Stomach (tissue), 9 donors: Measurements from ENCODE around the gene ADAM11. TPM values are rescaled to one million over a fixed set of nuclear protein-coding genes. Genes with fewer than 3 reads are reported as not detected.

Experiments
- DNase-seq, 2 donors: peaks; one replicate each; pipeline versions ENCODE4 v3.0.0 to v3.0.0-alpha.2; 2013 to 2019
- H3K27ac ChIP-seq, 5 donors: fragments of 200-600 bp in 4 of 5; sonication (generic) in 4 of 5; one replicate each; pipeline ENCODE4 v1.5.1; 2013 to 2019; ENCODE audit warnings: mild to moderate bottlenecking in 1 of 5, moderate library complexity in 1 of 5
- H3K27me3 ChIP-seq, 3 donors: fragments of 200-600 bp; sonication (generic); one replicate each; pipeline ENCODE4 v1.5.1; 2017 to 2019; ENCODE audit warnings: mixed run types in 1 of 3
- H3K36me3 ChIP-seq, 4 donors: fragments of 200-600 bp; sonication (generic); 1 replicate in 3 of 4; 2 replicates in 1 of 4; pipeline ENCODE4 v1.5.1; 2016 to 2019
- H3K4me1 ChIP-seq, 4 donors: fragments of 200-600 bp; sonication (generic); one replicate each; pipeline ENCODE4 v1.5.1; 2016 to 2019
- H3K4me3 ChIP-seq, 4 donors: fragments of 200-600 bp; sonication (generic) in 3 of 4; one replicate each; pipeline ENCODE4 v1.5.1; 2016 to 2019; ENCODE audit warnings: mild to moderate bottlenecking in 1 of 4
- H3K9me3 ChIP-seq, 4 donors: fragments of 200-600 bp; sonication (generic); one replicate each; pipeline ENCODE4 v1.5.1; 2016 to 2019
- EP300 ChIP-seq: sonication (generic); formaldehyde crosslinking; IDR thresholded peaks from one replicate; pipeline ENCODE4 v1.6.1; 2017; ENCODE audit warnings: antibody characterized with exemption
- POLR2A ChIP-seq, 4 donors: fragments of 450-650 bp; IDR thresholded peaks; one replicate each; pipeline ENCODE4 v1.6.1; 2016; ENCODE audit warnings: antibody characterized with exemption in 4 of 4, control low read depth in 2 of 4, mild to moderate bottlenecking in 1 of 4, moderate library complexity in 1 of 4
- POLR2AphosphoS5 ChIP-seq, 3 donors: sonication (generic); formaldehyde crosslinking; IDR thresholded peaks; one replicate each; pipeline ENCODE4 v1.6.1; 2016; ENCODE audit warnings: antibody characterized with exemption in 3 of 3
- WGBS, 5 donors: extraction: QIAGEN DNeasy Blood & Tissue Kit in 3 of 5; methylation state at CpG; one replicate each; pipeline versions ENCODE4 v1.1.5 to v1.1.7; 2013 to 2018; 5-methylcytosine and 5-hydroxymethylcytosine counted together
- intact Hi-C: fragments of 100-400 bp; cut with DNase I; formaldehyde crosslinking; loops from one replicate; pipeline ENCODE4 v1.15.1; 2023; ENCODE audit warnings: low total_unique reads
- polyA plus RNA-seq, 3 donors: library from polyadenylated mRNA; stranded (reverse); fragments of 200-250 nt; gene quantifications; one replicate each; pipeline ENCODE4 v1.2.3, GENCODE V29; 2013
- total RNA-seq, 5 donors: library from RNA; depleted of rRNA; stranded (reverse); fragments of >200 nt; gene quantifications; one replicate each; pipeline versions ENCODE4 v1.1.0 to v1.2.3, GENCODE V29; 2014 to 2016
- TF ChIP-seq, protein P1 (sequence below), 7 experiments: fragments of 450-650 bp in 4 of 7; fragments of 200-600 bp in 3 of 7; sonication (generic) in 3 of 7; IDR thresholded peaks; one replicate each; pipeline ENCODE4 v1.5.1; 2016 to 2019; ENCODE audit warnings: antibody characterized with exemption in 7 of 7, control low read depth in 2 of 7, mild to moderate bottlenecking in 1 of 7
- donor health status: healthy with polysubstance abuse.
- donor health status: Bipolar disorder and iron deficiency.
- donor health status: healthy.

Gene ADAM11
- total and polyA plus RNA-seq, 8 donors, result 0.19 to 57.6 (median 0.73) TPM; not detected in 3

DNA sequence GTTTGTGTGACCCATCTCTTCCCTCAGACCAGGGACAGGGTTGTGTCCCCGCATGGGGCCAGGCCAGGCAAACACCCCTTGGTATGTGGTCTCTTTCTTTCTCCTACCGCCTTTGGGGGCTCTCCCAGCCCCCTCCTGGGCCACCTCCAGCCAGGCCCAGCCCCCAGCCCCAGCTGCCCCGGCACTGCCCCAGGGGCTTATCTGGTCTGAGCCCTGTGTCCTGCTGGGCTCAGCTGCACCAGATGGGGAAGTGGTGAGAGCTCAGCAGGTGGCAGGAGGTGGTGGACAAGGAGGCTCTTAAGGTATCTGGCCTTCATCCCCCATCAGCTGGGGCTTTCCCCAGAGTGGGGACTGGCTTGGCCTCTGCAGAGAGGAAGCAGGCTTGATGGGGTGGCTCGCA is 8.7 kb downstream of the ADAM11 start:
- no peak for DNase-seq
- Histone ChIP-seq H3K4me1 (no peaks in the 10 kb centered on the region), H3K27ac (no peak overlapping the region), H3K36me3 (no peaks in the 10 kb centered on the region), H3K9me3 (no peaks in the 10 kb centered on the region), H3K27me3 (peaks cover 0 to 70% (median 15%) of the 10 kb centered on the region in 3 donors), H3K4me3 (no peak overlapping the region)
- 31 to 51% (median 41%) methylated on average over 3 to 4 of the region's 4 CpGs for WGBS, 5 donors
- intact Hi-C loops, result no loop called here
- no peak for TF ChIP-seq EP300
- TF ChIP-seq, protein P1, sequence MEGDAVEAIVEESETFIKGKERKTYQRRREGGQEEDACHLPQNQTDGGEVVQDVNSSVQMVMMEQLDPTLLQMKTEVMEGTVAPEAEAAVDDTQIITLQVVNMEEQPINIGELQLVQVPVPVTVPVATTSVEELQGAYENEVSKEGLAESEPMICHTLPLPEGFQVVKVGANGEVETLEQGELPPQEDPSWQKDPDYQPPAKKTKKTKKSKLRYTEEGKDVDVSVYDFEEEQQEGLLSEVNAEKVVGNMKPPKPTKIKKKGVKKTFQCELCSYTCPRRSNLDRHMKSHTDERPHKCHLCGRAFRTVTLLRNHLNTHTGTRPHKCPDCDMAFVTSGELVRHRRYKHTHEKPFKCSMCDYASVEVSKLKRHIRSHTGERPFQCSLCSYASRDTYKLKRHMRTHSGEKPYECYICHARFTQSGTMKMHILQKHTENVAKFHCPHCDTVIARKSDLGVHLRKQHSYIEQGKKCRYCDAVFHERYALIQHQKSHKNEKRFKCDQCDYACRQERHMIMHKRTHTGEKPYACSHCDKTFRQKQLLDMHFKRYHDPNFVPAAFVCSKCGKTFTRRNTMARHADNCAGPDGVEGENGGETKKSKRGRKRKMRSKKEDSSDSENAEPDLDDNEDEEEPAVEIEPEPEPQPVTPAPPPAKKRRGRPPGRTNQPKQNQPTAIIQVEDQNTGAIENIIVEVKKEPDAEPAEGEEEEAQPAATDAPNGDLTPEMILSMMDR (IDR thresholded peaks at IDR 0.05), result no peak

DNA sequence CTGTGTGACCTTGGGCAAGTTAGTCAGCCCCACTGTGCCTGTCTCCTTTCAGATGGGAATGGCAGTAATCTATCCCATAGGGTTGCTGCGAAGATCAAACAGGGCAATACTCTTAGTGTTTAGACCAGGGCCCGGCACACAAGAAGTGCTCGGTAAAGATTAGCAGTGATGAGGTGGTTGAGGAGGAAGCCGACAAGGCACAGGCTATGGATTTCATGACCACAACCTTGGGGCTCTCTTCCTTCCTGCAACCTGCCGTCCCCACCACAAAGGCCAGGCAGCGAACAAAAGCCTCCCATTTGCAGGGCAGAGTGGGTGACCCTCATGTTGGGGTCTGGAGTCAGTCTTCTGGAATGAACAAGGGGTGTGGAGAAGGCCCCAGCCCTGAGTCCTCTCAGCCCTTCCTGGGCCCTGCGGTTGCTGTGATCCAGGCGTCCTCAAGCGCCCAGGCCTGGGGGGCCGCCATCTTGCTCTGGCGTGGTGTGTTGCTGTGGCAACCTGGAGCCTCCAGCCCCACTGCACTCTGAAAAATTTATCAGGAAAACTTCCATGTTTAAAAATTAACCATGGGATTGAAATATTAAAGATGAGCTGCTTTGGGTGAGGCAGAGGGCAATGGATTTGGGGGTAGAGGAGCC is 9.8 kb downstream of the ADAM11 start:
- 72 to 86% (median 77%) methylated on average over 11 of the region's 11 CpGs for WGBS, 5 donors
- Histone ChIP-seq H3K27ac (no peak overlapping the region), H3K4me1 (no peaks in the 10 kb centered on the region), H3K27me3 (peaks cover 0 to 79% (median 24%) of the 10 kb centered on the region in 3 donors), H3K9me3 (no peaks in the 10 kb centered on the region), H3K4me3 (no peak overlapping the region), H3K36me3 (no peaks in the 10 kb centered on the region)
- intact Hi-C loops, result no loop called here
- DNase-seq, result no peak
- TF ChIP-seq EP300 (no peak), POLR2AphosphoS5 (IDR thresholded peaks at IDR 0.05) (no peak), POLR2A (IDR thresholded peaks at IDR 0.05) (no peak)
- TF ChIP-seq, protein P1 (IDR thresholded peaks at IDR 0.05), result no peak

DNA sequence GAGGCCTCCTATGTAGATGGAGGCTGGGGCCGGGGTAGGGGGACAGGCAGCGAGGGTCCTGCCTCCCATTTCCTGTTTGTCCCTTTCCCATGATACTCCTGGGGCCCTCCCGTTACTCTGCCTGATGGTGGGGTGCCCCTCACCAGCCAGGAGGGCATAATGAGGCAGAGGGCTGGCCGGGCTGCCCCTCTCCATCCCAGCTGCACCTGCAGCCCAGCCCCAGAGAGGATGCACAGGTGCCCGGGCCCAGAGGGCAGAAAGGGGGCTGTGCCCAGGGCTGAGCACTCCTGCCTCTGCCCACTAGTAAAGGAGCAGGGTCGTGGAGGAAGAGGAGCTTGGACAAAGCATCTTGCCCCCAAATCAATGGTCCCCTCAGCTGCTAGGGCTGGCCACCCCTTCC is 10.4 kb downstream of the ADAM11 start:
- Histone ChIP-seq H3K4me1 (no peaks in the 10 kb centered on the region), H3K9me3 (no peaks in the 10 kb centered on the region), H3K4me3 (no peak overlapping the region), H3K27ac (no peak overlapping the region), H3K36me3 (no peaks in the 10 kb centered on the region), H3K27me3 (peaks cover 0 to 81% (median 24%) of the 10 kb centered on the region in 3 donors)
- TF ChIP-seq EP300 (no peak), POLR2A (IDR thresholded peaks at IDR 0.05) (no peak), POLR2AphosphoS5 (IDR thresholded peaks at IDR 0.05) (no peak)
- TF ChIP-seq, protein P1 (IDR thresholded peaks at IDR 0.05), result no peak
- intact Hi-C loops, result no loop called here
- WGBS, 5 donors, result 47 to 62% (median 55%) methylated on average over 5 to 6 of the region's 6 CpGs
- DNase-seq, result no peak

DNA sequence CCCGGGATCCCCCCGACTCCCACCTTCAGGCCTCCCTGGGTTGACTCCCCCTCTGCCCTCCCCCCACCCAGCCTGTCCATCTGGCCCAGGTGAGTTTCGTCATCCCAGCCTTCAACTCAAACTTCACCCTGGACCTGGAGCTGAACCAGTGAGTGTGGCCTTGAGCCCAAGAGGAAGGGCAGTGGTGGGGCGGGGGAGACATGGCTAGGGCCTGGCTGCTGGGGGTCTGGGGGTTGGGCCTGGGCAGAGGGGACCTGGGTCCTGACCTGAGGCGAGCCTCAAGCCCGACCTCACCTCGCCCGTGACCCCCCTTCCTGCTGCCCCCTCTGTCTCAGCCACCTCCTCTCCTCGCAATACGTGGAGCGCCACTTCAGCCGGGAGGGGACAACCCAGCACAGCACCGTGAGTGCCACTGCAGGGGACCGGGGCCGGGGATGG is 10.9 kb downstream of the ADAM11 start:
- DNase-seq, result no peak
- intact Hi-C loops, result loop anchor here (10.0 kb wide), 1 partner anchor 255 kb away; no protein-coding TSS in a partner anchor
- 60 to 75% (median 68%) methylated on average over 7 to 15 of the region's 15 CpGs for WGBS, 5 donors
- no peaks in the 10 kb centered on the region for H3K36me3 ChIP-seq
- no peaks in the 10 kb centered on the region for H3K9me3 ChIP-seq
- peaks cover 0 to 3% (median 2%) of the 10 kb centered on the region in 4 donors for H3K4me1 ChIP-seq
- peaks cover 0 to 81% (median 24%) of the 10 kb centered on the region in 3 donors for H3K27me3 ChIP-seq
- H3K4me3 ChIP-seq, result no peak overlapping the region
- no peak for TF ChIP-seq EP300
- no peak for TF ChIP-seq POLR2AphosphoS5 (IDR thresholded peaks at IDR 0.05)
- TF ChIP-seq, protein P1 (IDR thresholded peaks at IDR 0.05), result no peak
- TF ChIP-seq POLR2A (IDR thresholded peaks at IDR 0.05), result no peak
- no peak overlapping the region for H3K27ac ChIP-seq
